NOMO-1 treated with DMSO at 0.1 percent for 48 hours (cell line): Measurements from ENCODE around the gene CADPS.

Experiments
- DNase-seq: peaks from one replicate; lab custom pipeline; 2025; ENCODE audit not compliant: unreplicated experiment; lab: John Stamatoyannopoulos, UW

CADPS gene

DNA sequence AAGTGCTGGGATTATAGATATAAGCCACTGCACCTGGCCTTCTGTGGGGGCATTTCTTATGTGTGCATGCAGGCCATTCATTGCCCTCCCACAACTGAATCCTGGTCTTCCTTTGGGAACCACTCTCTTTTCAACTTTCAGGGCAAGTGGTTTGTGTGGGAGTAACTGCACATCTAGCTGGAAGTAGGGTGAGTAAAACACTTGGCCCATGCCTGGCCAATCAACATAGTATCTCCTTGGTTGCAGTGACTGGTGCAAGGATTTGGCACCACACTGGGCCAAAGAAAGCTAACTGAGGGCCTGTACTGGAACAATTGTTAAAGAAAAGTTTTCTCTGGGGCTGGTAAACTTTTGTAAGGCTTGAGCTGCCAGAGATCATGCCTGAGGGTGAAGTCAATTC lies 312.6 kb downstream of the CADPS start:
- no peak for DNase-seq

DNA sequence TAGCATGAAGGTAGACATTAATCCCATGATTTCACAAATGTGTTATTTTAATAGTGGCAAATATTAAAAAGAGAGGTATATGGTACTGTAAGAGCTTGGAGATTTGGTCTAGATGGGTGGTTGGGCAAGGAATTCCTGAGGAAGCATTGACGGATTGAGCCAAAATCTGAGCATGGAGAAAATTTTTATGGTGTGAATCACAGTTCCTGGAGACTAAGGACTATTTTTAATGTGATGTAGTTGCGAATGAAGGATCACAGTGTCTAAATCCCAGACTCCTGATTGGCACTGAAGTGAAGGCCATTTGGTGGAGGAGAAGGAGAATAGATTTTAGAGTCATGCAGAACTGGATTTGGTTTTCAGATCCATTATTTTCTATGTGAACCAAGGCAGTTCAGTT lies 313.2 kb downstream of the CADPS start:
- no peak for DNase-seq

DNA sequence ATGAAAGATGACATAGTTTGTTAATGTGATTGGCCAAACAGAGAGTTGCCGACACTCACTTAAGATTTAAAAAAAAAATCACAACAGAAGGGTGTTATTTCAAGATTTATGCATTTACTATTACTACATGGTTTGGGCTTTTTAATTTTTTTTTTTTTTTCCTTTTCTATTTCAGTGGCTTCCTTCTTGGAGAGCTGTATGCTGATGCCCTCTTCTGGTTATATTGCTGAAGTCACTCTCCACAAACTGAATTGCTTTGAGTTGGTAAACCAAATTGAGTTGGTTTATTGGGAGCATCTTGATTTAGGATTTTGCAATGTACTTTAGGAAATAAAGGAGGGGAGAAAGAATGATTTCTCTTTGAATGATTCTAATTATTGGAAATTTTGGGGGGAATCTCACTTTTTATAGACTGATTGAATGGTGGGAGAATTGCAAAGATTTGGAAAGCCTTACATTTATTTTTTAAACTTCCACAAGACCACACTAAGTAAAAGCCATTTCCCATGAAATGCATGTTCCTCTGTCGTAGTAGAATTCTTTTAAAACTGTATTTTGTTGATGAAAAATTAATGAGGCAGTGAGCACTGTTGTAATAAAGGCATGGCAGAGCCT lies 315.3 kb downstream of the CADPS start:
- DNase-seq, result peak; percentile 6

DNA sequence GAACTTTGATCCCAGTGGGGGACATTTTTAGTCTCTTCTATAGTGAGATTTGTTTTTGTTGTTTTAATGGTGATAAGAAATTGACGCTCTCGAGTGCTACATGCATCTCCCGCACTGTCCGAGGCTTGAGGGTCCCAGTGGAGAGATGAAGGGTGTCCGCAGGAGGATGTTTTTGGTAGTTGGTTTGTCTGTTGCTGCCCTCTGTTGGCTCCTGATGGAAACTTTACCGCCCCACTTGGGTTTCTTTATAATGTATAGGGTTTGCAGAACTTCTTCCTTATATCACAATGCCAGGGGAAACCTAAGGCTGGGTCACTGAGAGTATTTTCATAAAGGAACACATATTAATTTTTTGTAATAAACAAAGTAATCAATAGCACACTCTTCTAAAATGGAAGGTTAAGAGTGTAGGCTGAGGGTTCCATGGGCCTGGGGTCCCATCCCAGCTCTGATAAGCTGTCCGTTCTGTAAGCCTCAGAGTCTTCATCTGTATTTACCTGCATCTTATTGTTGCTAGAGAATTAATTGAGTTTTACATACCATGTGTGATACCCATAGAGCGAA lies 316.6 kb downstream of the CADPS start:
- peak; percentile 22 for DNase-seq

DNA sequence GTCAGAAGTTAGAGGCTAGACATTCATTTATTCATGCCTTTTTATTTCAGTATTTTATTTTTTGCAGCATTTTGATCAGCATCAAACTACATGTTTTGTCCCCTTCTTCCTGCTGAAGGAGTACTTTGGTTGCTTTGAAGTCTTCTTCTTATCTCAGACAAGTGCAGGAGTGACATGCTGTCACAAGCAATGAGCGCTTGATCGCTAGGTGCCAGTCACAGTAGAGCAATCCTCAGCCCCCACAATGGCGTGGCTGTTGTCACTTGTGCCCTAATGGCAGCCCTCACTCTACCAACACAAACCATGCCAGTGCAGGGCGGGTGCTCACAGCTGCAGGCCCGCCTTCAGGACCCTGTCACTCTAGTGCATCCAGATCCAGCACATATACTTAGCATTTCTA lies 317.2 kb downstream of the CADPS start:
- no peak for DNase-seq

DNA sequence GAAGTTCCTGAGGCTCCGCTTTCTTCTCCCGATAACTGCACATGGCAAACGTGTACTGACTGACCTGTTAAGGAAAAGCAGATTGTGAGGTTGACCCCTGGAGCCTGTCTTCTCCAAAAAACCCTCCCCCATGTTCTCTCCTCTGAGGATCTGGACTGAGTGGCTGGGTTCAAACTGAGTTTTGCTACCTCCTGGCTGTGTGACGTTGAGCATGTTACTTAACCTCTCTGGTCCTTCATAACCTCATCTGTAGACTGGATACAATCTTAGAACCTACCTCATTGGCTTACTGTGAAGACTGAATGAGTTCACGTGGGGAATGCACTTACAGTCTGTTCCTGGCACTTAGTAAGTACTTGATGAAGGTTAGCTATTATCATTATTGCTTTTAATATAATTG lies 317.8 kb downstream of the CADPS start:
- DNase-seq, result no peak

DNA sequence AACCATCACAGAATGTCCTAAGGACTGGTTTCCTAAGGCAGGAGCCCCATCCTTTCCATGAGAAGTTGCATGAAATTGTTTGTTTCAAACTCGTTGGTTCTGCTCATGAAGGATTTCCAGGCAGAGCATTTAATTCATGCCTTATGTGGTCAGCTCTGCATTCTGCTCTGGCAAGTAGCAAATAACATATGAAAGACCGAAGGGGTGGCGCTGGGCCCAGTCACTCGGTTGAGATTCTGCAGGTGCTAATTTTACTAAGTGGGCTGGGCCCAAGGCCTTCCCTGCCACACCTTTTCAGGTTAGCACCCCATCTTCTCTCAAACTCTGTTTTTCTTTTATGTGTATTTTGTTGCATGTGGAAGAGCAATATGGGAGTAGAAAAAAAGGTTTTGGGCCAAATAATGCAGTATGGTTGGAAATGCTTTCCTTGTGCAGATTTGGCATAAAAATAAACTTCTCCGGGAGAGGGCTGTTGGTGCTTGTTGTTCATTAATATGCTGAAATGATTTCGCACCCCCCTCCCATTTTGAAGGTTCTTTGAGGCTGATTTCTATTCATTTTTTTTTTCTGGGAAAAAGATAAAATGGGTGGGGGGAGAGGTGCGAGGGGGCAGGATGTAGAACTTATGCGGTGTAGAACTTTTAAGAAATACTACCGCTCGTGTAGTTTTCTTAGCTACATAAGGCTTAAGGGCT lies 318.9 kb downstream of the CADPS start:
- no peak for DNase-seq

DNA sequence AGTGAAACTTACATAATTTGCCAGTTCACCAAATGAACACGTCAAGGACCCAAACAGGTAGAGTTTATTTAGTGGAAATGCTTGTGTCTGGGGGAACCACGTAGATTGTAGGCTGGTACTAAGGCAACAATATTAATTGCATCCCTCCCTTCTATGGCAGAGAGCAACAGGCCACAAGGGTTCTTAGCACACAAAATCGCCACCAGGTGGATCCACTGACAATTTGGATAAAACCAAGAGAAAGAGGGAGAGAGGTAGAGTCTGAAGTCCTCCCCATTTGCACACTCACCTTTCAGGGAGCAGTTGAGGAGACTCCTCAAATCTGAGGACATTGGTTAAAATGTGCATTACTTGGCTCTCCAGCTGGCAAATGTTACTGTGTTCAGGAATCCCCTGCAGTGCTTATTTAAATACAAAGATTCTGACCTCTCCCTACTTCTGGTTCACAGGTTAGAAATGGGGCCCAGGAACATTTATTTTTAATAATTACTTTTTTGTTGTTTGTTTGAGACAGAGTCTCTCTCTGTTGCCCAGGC lies 320.9 kb downstream of the CADPS start:
- DNase-seq, result no peak

DNA sequence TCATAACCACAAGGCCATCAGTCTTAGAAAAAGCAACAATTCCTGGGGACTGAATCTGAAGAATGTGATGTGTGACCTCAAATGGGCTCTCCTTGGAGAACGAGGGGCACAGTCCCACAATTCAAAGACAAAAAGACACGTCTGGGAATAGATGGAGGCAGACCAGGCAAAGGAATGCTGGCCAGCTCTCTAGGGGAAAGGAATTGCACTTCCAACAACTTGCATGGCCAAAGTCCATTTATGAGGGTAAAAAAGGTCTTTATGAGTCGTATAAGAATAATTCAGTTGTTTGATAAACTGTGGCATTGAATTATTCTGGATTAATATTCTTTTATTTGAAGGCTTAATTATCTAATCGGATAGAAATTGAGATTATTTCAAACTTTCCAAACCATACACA lies 321.4 kb downstream of the CADPS start:
- DNase-seq, result no peak

DNA sequence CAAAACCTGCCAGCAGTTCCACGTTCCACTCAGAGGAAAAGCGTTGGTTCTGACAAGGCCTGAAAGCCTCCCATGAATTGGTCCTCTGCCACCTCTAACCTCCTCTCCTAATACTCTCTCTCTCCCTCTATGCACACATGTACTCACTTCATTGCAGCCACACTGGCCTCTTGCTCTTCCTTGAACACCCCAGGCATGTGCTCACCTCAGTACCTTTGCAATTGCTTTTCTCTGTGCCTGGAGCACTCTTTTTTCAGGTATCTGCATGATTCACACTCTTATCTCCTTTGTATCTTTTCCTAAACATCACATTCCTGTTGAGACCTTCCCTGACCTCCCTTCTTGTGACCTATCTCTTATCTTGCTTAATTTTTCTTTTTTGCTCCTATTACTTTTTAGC lies 323.7 kb downstream of the CADPS start:
- no peak for DNase-seq

DNA sequence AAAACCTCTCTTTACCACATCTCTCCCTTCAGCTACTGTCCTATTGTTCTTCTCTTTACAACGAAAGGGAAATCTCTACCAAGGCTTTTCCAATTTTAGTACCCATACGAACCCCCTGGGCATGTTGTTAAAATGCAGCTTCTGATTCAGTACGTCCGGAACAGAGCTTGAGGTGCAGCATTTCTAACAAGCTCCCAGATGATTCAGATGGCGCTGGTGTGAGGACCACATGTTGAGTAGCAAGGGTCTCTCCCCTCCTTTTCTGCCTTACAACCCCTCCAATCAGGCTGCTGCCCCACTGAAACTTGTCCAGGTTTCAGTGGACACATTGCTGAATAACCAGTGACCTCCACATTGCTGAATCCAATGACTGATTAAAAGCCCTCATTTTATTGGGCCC lies 324.8 kb downstream of the CADPS start:
- DNase-seq, result no peak

DNA sequence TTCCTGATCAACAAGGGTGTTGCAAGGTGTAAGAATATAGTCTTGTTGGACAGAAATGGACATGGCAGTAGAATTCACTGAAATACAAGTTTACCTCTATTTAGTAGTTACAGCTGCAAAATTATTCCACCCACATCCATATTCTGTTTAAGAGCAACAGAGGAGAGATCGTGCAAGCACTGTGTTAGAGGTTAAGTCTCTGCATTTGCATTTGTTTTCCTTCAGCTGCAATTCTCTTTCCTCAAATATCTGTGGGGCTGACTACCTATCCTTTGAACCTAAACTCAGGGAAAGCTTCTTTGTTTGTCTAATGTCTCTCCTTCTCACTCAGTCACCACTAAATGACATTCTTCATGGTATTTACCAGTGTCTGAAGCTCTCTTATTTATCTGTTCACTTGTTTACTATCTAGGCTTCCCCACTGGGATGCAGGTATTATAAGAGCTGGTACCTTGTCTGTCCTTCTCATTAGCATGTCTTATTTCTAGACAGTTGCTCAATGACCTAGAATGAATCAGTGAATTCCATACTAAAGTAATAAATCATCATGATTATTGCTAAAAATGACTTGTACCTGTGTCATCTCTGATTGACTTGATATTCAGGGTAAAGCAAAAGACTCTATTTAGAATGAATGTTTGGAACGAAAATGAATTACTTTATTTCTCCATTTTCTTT lies 326.5 kb downstream of the CADPS start:
- no peak for DNase-seq

DNA sequence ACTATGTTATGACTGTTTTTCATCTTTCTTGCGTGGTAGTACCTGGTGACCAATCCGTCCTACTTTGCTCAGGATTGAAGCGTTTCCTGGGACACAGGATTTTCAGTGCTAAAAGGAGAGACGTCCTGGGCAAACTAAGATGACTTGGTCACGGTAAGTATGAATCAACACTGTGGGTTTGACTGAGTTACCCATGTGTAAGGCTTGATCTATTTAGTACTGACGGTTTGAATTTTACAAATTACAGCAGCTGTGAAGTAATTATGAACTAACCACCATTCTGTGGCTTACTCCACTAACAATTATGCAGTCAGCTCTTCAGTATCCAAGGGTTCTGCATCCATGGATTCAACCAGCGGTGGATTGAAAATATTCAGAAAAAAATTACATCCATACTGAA lies 328.9 kb downstream of the CADPS start:
- DNase-seq, result no peak

DNA sequence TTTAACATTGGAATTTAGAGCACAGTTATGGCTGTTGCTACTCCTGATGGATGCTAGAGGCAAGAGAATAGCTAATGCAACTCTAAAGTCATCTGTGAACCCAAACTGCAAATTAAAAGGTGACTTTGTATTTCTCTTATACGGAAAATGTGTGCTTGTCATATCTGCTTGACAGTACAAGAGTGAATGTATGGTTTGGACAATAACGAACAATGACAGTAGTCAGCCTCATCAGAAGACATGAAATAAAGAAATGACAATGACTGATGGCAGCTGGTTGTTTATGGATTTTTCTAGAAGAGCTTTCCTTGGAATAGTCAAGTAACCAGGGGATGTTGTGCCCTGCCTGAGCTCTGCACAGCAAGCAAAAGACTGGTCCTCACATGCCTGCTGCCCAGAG lies 333.0 kb downstream of the CADPS start:
- DNase-seq, result no peak

DNA sequence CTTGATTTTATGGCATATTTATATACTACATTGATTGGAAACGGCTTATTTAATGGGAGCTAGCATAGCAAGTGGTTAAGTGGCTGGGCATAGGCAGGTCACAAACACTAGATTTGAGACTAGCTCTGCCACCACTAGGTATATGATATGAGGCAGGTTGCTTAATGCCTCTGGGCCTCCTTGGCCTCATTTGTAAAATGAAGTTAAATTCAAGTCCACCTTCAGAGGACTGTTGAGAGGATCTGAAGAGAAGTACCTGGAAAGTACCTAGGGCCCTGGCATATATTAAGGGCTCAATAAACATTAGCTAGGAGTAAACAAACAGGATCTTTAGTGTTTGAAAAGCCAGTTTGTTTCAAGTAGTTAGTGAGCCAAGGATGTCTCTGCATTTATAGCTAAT lies 335.5 kb downstream of the CADPS start:
- no peak for DNase-seq

DNA sequence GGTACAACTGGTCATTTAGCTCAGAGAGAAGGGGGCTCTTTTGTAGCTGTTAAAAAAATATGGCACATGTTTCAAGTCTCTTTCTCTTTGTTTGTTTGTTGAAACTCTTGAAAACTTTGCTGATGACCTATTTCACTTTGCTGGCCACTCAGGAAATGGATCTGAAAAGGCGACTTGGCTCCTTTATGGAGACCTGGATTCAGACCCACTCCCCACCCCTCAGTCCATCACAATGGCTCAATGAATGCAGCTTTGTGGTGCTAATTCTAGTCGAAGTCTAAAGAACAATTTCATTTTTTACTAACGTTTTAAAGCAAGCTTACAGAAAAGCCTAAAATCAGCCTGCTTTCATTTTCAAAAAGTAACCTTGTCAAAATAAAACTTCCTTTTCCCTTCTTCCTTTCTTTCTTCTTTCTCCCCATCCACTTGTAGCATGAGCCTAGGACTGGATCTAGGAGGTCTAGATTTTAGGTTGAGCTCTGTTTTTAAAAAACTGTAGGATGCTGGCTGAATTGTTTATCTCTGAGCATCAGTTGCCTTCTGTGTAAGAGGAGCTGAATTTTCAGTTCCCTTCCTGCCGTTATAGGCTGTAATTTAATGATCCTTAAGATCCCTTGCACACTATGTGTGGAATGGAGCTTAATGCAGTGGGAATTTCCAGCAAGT lies 336.4 kb downstream of the CADPS start:
- DNase-seq, result no peak

DNA sequence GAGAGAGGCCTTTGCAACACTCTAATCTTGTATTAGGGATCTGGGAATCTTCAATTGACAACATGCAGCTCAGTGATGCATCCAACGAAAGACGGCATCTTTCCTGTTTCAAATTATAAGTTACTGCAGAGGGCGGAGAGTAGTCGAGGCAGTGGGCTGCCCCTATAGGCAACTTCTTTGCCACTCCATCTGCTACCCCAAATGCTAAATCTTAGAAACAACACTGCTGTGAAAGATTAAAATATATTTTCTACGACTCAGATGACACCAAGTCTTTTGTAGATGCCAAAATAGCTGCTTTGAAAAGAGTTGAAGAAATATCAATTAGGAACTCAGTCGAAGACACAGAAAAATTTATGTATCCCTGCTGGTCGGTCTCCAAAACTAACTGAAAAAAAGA lies 340.9 kb downstream of the CADPS start:
- DNase-seq, result no peak

DNA sequence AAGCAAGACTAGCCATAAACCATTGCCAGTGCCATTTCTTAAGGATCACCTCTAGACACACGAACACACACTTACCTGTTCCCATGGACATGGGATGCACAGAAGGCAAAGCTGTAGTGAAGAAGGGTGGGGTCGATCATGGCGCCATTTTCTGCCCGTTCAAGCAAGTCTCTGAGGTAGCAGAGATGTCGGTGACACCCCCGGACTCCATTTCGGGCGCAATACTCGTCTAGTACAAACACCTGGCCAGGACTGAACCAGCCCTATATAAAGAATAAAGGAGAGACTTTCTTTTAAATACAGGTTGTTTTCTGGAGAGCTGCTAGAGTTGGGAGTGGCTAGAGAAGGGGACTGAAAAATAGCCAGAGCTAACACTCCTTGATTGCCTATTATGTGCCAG lies 342.4 kb downstream of the CADPS start:
- no peak for DNase-seq

DNA sequence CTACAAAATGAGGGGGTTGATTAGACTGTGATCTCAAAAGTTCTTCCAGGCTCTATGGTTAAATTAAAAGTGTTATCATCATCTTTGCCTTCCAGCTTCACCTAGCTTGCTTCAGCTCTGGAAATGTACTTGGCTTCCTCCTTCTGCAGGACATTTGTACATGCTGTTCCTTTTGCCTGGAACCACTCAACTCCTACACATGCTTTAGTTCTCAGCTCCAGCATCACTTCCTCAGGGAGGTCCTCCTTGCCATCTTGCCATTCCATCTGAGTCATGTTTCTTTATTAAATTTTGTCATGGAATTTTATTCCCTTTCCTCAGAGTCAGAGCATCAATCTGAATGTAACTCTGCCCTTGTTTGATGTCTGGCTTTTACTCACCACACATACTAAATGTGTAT lies 343.2 kb downstream of the CADPS start:
- DNase-seq, result no peak

DNA sequence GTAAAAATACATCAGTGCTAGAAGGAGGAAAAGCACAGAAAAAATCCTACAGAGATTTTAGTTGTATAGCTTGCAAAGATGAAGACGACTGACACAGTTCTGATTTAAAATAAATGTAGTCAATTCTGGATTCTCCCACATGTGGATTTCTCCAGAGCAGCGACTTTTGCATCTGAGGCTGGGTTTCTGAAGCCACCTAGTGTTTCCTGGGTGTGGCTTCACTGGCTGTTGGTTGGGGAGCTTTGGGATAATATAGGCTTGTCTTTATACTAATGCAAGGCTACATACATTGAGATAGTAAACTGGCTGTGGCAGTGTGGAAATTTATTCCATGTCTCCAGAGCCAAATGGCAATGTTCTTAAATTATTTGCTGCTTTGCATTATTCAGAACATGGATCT lies 343.7 kb downstream of the CADPS start:
- no peak for DNase-seq

DNA sequence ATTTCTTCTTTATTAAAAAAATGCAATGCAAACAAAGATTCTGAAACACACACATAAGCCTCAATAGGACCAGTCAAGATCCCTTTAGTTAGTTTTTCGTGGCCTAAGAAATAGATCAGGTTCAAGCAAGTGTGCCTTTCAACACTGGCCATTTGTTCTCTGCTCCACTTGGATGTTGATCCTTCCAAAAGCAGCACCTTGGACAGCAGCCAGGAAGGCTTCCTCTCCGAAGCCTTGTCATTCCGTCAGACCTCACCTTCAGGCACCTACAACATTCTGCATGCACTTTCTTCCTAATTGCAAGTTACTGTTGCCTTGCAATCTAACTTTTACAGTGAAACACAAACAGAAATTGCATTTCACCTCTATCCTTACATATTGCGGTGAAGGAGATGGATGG lies 346.0 kb downstream of the CADPS start:
- no peak for DNase-seq

DNA sequence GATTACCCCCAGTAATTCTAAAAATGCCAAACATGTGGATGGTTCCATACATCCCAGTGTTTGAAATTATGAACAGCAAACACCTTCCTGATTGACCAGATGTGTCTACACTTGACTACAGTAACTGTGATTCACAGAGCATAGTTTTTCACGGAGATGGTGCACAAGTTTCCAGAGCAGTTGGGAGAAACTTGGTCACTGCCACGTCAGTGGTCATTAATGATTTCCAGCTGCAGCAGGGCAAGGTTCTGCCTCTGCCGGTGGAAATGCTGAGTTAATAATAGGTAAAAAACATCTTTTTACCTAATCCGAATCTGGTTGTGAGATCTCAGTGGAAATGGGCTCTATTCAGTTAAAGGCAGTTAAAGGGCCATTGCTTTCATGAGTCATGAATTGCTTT lies 347.7 kb downstream of the CADPS start:
- no peak for DNase-seq
